Keratinocyte (primary cell): ENCODE results near the gene RBFOX2.

ENCODE experiments used
- EZH2 ChIP-seq: IDR thresholded peaks from one replicate; pipeline ENCODE4 v1.6.1; 2012; ENCODE audit warnings: inconsistent platforms, mild to moderate bottlenecking, low read length, moderate library complexity
- TF ChIP-seq, protein P1 (sequence below), 3 experiments: IDR thresholded peaks in 1 of 3; conservative IDR thresholded peaks in 1 of 3; optimal IDR thresholded peaks in 1 of 3; 2 replicates in 2 of 3; 3 replicates in 1 of 3; pipeline versions ENCODE3 to v1.5.1; 2011; ENCODE audit warnings: low read length in 3 of 3, mild to moderate bottlenecking in 3 of 3, moderate library complexity in 2 of 3, control low read depth in 1 of 3, inconsistent platforms in 1 of 3; ENCODE audit not compliant: insufficient read depth in 2 of 3; ENCODE audit errors: extremely low read depth in 1 of 3

GRCh38 chr22:36065775-36066544 lies 37.3 kb upstream of the RBFOX2 start:
- TF ChIP-seq, protein P1, sequence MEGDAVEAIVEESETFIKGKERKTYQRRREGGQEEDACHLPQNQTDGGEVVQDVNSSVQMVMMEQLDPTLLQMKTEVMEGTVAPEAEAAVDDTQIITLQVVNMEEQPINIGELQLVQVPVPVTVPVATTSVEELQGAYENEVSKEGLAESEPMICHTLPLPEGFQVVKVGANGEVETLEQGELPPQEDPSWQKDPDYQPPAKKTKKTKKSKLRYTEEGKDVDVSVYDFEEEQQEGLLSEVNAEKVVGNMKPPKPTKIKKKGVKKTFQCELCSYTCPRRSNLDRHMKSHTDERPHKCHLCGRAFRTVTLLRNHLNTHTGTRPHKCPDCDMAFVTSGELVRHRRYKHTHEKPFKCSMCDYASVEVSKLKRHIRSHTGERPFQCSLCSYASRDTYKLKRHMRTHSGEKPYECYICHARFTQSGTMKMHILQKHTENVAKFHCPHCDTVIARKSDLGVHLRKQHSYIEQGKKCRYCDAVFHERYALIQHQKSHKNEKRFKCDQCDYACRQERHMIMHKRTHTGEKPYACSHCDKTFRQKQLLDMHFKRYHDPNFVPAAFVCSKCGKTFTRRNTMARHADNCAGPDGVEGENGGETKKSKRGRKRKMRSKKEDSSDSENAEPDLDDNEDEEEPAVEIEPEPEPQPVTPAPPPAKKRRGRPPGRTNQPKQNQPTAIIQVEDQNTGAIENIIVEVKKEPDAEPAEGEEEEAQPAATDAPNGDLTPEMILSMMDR (optimal IDR thresholded peaks at IDR 0.05 in 1 of 3, IDR thresholded peaks at IDR 0.05 in 1 of 3, conservative IDR thresholded peaks at IDR 0.05 in 1 of 3; ENCODE audit: extremely low read depth in 1 of 3, insufficient read depth in 2 of 3, low read length in 3 of 3), result peak; percentile 73 to 99 (median 99)
- TF ChIP-seq EZH2, result no peak
